ENCODE measurements around the gene RTP1.
"Not testable (repeated sequence)": the region's sequence is repeated elsewhere in the genome, so short reads cannot be mapped to it uniquely, and the experiment has no call there.

RTP1 gene

DNA sequence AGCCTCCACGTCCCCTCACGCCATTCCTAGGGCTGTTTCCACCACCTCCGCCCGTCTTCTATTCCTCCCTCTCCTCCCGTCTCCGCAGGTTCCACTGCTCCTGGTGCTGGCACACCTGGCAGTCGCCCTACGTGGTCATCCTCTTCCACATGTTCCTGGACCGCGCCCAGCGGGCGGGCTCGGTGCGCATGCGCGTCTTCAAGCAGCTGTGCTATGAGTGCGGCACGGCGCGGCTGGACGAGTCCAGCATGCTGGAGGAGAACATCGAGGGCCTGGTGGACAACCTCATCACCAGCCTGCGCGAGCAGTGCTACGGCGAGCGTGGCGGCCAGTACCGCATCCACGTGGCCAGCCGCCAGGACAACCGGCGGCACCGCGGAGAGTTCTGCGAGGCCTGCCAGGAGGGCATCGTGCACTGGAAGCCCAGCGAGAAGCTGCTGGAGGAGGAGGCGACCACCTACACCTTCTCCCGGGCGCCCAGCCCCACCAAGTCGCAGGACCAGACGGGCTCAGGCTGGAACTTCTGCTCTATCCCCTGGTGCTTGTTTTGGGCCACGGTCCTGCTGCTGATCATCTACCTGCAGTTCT is 2.3 kb downstream of the RTP1 start:
- DNase-seq, result not testable (repeated sequence)

DNA sequence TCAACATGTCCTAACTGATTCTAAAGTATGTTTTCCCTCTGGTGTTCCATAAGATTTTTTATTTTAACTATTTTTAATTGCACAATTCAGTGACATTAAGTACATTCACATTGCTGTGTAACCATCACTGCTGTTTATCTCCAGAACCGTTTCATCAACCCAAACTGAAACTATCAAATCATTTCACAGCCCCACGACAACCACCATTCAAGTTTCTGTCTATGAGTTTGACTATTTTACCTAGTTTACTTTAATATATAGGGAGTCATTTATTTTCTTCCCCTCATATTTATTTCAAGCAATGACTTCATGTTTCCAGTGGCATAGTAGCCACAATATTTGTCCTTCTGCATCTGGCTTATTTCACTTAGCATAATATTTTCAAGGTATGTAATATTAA is 8.4 kb downstream of the RTP1 start:
- no peak for DNase-seq

DNA sequence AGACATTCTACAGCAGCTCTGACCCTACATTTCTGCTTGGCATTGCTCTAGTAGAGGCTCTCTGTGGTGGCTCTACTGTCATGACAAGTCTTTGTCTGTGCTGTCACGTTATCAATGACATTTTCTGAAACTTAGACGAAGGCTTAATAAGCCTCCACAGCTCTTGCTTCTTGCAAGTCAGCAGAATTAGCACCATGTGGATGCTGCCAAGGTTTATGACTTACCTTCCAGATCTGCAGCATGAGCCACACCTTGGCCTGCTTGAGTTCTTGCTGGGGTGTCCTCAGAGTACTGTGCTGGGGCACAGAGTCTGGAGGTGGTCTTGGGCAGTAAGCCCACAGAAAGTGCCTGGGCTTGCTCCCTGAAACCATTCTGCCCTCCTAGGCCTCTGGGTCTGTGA is 9.8 kb downstream of the RTP1 start:
- DNase-seq, result no peak

DNA sequence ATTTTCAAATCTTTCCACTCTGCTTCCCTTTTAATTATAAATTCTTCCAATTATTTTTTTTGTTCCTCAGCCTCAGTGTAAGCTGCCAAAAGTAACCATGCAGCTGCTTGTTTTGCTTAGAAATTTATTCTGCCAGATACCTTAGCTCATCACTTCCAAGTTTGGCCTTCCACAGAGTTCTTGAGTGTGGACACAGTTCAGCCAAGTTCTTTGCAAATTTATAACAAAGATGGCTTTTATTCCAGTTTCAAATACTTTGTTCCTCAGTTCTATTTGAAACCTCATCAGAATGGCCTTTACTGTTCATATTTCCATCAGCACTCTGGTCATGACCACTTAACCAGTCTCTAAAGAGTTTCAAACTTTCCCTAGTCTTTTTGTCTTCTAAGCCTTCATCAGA is 10.3 kb downstream of the RTP1 start:
- DNase-seq, result no peak

DNA sequence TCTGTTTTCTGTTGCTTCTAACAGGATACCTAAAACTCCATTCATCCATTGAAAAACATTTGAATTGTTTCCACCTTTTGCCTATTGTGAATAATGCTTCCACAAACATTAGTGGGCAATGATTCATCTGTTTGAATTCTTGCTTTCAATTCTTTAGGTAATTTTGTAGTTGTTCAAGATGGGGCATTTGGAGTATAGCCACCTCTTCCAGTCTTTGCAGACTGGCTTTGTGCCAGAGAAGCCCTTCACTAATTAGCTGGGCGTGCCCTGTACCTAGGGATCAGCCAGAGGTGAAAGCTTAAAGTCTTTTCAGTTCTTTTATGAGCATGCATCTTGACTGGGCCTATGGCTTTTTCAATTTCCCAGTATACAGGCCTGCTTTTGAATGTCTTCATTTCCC is 10.9 kb downstream of the RTP1 start:
- no peak for DNase-seq

DNA sequence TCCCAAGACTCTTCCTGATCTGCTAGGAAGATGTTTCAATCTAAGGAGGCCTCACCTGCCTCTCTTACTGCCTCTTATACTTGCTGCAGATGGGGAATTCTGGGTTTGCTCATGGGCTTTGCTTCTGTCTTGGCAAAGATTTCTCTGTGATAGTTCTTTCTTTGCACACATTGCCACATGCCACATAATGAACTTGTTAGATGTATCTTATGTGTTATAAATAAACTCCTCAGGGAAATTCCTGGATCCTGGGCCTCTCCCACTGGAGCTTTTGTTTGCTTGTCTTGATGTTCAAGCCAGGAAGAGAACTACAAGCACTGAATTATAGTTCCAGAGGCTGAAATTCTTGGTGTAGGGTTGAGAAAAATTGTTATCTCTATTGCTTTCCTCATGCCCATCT is 12.2 kb downstream of the RTP1 start:
- DNase-seq, result no peak

DNA sequence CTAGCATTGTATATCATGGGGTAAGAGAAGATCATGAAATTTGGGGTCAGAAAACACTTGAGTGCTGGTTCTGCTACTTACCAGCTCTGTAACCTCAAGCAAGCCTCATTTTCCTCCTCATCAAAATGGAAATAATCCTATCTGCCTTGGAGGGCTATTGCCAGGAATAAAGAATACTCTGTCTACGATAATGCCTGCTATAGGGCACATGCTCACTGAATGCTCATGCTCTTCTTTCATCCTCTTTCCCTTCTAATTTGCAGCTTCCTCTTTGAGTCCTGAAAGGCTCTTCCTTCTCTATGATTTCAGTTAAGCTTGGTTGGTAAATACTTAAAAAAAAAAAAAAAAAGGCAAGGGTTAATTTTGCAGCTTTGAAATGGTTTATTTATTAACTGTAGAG is 12.8 kb downstream of the RTP1 start:
- DNase-seq, result no peak

DNA sequence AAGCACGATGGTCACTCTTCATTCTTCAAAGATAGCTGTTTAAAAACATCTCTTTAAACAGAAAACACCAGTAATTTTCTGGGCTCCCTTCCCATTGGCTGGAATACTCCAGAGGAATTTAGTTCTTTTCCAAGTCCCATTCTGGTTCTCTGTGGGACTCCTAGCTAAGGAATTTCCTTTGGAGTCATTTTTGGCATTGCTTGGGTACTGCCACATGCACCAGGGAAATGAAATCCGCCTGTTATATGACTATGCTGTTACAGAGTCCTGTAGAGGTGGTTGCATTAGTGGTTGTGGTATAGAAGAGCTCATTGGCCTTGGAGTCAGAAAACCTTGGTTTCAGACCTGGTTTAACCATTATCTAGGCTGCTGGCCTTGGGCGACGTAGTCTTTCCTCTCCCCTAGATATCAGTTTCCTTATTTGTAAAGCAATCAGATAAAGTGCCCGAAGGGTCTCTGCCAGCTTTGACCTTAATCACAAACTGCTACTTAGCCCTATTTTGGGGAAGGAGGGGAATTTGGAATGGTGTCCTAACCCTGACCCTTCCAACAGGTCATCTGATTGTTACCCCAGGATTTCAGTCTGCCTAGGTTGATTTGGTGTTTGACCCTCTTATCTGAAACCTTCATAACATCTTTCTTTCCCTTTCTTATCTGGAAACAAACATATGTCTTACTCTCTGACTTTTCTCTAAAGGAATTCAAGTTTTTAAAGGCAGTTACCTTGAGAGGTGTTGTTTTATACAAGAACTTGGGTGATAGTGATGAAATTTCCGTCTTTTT is 13.4 kb downstream of the RTP1 start:
- no peak for DNase-seq

DNA sequence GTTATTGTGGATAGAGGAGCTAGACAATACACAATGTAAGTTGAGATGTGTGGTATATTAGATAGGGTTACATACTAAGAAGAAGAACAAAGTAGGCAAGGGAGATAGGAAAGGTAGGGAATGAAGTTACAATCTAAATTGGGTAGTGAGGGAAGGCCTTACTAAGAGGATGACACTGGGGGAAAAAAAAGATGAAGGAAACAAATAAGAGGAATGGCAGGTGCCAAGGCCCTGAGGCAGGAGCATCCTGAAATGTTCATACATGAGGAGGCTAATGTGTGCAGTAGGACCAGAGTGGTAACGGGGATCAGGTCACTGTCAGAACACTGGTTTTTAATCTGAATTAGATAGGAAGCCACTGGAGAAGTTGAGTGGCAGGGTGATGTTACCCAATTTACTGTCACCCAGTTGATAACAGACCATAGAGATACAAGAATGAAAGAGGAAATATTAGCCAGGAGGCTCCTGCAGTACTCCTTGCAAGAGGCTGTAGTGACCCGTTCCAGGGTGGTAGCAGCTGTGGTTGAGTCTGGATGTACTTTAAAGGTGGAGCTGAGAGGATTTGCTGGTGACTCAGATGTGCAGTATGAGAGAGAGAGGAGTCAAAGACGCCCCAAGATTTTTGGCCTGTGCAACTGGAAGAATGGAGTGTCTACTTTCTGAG is 14.4 kb downstream of the RTP1 start:
- no peak for DNase-seq

DNA sequence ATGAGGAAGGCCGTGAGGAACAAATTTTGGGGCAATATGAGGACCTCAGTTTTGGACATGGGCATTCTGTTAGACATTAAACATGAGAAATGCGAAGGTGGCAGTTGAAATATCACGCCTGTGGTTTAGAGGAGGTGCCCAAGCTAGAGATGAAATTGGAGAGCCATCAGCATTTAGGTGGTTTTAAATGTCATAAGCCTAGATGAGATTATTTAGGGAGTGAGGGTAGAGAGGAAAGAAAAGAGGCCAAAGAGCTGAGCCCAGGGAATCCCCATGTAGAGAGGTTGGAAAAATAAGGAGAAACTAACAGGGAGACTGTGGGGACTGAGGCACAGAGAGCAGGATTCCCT is 14.9 kb downstream of the RTP1 start:
- no peak for DNase-seq

DNA sequence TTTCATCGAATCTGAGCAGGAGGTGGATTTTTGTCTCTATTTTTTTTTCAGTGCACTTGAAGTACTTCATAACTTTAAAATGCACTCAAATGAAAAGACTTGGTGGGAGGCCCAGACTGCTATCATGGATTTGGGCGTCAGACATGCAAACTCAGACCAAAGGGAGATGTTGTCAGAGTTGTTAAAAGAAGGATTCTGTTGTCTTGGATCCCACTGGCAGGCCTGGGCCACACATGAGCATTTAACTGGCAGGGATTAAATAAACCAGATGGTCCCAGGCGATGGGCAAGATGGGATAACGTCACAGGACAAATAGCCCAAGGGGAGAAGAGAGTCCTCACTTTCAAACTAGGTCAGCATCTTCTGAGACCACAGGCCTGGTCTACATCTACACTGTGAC is 15.4 kb downstream of the RTP1 start:
- no peak for DNase-seq

DNA sequence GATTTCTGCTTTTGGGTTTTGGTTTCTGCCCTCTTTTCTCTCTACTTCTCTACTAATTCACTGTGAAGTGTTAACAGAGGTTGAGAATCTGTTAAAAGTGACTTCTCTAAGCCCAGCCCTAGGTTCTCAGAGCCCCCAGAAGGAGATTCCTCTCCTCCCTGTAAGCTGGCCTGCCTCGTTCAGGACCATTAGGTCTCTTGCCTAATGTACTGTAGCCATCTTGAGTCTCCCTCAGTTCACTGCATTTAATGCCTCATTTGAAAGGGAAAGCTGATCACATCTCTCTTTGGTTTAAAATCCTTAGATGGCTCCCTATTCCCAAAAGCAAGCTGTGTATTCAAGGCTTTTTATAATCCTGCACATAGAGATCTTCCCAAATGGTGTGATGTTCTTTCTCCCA is 16.3 kb downstream of the RTP1 start:
- DNase-seq, result no peak

DNA sequence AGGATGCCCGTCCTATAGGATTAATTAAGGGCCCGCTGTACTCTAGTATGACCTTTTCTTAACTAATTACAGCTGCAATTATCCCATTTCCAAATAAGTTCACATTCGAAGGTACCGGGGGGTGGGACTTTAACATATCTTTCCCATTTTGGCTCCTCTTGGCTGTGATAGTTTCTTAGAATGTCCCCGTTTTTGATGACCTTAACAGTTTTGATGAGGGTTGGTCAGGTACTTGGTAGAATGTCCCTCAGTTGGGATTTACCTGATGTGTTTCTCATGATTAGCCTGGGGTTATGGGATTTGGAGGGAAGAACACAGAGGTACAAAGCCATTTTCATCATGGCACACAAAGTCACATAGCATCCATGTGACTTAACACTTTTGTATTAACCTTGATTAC is 18.2 kb downstream of the RTP1 start:
- DNase-seq, result no peak

DNA sequence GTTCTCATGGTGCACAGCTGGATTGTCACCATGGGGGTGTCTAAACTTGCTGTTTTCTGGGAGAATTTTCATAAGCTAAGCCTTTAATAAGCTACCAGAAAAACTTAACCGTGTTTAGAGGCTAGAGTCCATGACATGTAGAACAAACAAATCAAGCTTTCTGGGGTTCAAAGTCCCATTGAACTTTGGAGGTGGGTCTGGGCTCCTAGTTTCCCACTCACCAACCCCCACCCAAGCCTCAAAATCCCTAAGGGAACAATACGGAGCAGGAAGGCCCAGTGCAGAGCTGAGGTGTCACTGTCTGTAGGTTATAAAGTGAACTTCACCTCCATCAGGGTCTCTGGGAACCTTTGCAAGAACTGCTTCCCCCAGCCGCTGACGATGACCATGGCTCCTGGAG is 25.5 kb downstream of the RTP1 start:
- no peak for DNase-seq

DNA sequence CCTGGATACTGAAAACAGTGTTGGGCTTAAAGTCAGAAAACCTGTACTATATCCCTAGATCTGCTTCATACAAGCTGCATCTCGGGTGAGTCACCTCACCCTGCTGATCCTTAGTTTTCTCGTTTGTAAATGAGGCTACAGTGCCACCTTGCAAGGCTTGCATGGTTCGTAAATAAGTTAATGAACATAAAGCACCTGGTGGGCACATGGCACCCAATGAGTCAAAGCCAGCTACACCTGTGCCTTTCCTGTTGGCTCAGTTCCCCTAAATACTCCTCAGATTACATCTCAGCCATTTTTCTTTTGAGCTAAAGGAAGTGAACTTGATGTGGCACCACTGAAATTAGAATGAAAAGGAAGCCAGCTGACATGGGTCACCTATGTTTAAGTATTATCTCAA is 26.5 kb downstream of the RTP1 start:
- DNase-seq, result no peak

DNA sequence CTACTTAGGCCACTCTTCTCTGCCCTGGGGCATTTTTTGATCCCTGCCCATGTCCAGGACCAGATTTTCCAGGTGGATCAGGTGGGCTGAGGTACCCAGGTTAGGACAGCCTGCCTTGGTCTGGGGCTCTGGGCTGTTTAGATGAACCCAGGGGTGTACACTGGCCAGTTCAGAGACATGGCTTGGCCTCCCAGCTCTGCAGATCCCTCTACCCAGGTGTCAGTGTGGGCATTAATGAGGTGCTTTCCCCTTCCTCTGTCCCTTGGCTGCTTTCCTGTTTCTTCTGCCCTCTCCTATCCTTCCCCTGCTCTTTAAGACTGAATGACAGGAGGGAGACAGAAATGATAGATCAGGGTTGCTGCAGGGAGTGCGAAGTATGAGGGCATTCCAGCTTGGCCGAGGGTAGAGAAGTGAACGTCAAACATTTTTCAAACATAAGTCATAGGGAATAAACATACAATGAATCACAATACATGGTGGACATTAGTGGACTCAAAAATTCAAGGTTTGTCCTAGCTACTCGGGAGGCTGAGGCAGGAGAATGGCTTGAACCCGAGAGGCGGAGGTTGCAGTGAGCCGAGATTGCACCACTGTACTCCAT is 30.5 kb downstream of the RTP1 start:
- no peak for DNase-seq

DNA sequence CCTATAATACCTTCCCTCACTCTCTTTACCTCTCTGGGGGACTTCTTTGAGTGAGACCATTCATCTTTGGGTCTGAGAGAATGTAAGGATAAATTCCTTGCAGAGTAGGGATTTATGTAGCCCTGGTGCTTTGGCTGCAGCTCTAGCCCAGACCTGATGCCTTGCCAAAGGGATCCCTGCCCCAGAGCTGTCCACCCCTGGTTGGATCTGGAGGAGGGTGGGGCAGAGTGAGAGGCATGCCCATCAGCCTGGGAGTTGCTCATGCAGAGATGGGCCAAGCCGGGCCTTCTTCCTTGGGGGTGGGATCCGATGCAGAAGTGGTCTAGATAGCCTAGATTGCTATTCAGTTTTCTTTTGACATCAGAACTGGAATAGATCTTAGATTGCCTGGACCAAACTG is 31.5 kb downstream of the RTP1 start:
- no peak for DNase-seq

DNA sequence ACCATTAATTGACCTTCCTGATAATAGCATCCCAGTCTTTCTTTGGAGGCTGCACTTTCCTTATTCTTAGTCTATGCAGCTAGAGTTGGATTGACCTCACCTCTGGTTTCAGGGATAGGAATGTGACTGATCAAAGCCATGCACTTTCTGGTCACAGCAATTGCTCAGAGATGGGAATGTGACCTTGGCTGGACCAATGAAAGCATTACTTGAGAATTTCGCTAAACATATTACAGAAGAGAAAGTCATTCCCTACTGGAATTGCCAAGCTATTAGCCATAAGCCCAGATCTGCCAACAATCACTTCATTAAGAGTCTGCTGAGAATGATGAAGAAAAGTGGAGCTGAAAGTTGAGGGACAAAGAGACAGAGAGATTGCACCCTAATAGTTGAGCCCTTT is 32.7 kb downstream of the RTP1 start:
- DNase-seq, result no peak

DNA sequence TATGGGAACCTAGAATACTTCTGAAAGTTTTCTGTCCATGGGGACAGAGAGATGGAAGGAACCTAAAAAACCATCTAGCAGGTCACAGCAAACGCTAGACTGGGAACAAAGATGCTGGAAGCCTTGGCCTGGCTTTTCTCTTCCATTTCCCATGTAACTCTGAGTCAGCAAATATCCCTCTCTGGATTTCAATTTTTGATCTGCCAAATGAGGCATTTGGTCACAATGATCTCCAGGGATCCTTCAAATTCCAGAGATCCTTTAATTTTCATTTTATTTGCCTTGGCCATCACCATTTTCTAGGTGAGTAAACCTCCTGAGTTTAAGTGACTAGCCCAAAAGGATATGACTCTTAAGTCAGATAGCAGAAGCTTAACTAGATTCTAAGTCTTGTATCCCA is 39.7 kb downstream of the RTP1 start:
- DNase-seq, result no peak

DNA sequence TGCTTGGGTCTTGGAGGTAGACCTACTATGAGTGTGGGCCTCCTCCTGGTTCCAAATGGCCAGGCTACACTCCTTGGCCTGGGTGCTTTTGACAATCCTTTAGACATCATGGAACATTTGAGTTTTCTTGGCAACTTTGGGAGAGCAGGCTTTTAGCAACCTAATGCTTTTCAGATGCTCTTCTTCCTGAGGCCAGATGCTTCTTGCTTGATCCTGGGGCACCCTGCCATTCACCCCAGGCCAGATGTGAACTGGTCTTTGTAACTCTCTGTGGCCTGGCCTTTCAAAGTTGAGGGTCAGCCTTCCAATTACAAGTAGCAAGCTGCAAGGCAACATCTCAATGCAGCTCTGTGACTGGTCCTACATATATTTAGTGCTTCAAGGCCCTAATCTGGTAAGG is 40.5 kb downstream of the RTP1 start:
- no peak for DNase-seq

DNA sequence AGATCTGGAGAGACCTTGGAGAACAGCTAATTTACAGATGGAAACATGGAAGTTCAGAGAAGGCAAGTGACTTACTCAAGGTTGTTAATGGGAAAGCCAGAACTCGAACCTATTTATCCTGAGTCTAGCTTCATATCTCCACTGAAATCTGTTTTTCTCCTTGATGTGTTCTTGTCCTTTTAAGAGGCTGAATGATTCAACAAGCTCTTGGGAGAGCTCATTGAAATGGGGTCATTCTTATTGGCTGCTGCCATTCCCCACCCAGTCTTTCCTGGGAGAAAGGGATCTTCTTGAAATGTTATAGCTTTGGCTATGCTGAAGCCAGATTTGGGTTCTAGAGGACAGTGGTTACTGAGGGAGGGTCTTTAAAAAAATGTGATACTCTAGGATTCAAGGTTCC is 41.0 kb downstream of the RTP1 start:
- no peak for DNase-seq

DNA sequence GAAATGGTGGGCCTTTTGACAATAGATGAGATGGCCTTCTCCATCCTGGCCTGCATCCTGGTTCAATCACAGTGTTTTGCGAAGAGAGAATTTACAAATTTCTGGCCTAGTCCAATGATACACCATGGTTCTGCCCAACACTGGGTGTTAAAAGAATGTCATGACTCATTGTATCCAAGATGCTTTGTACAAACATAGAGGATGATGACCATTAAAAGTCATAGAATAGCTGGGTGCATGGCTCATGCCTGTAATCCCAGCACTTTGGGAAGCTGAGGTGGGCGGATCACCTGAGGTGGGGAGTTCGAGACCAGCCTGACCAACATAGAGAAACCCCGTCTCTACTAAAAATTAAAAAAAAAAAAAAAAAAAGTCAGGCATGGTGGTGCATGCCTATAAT is 41.5 kb downstream of the RTP1 start:
- not testable (repeated sequence) for DNase-seq

DNA sequence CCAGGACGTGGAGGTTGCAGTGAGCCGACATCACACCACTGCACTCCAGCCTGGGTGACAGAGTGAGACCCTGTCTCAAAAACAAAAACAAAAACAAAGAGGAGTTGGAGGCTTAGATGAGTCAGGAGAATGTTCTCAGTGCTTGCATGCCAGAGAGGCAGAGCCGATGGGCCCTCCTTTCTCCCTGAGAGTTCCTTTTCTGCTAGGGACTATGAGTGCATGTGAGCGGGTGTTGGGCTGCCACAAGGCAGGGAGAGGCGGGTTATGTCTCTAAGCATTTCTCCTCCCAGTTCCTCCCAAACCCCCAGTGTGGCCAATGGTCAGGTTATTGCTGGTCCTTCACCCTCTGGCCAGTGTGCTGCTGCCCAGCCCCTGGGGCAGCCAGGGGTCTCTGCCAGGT is 45.1 kb downstream of the RTP1 start:
- DNase-seq, result no peak

DNA sequence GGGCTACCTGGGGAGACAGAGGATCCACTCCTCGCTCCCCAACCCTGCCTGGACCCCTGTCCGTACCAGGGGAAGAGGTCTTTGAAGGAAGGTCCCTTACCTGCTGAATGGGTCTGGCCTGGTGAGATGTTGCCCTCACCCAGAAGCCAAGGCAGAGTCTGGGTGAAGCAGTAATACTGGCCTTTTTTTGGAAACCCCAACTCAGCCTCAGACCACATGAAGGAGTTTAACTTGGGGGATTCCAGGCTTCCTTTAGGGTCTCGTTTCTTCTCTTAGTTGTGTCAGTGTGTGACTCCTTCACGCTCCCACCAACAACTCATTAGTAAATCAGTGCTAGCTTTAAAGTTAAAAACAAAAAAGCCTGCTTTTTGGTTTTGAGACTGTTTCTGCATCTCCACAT is 45.6 kb downstream of the RTP1 start:
- DNase-seq, result no peak

Measured in SHP77 treated with DMSO at 0.1 percent for 48 hours (cell line).